Measurements from ENCODE around the gene RIMS4.

Gene RIMS4

DNA sequence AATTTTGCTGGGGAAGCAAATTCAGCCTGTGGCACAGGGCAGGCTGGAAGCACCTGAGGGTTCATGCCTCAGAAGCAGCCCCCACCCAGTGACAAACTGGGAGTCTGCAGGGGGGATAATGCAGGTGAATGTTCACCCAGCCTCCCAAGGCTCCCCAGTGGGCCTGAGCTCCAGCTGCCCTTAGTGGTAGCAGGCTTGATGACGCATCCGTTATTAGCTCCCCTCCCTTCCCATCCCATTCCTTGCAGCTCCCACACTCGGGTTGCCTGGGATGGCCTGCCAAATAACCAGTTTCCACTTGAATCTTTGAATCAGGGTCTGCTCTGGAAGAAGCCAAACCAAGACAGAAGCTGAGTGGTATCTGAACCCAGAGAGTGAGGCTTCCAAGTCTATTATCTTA lies 48.9 kb downstream of the RIMS4 start:
- no peak overlapping the region for H3K27ac ChIP-seq (ENCODE audit: low read depth, low read length, poor library complexity, severe bottlenecking)

DNA sequence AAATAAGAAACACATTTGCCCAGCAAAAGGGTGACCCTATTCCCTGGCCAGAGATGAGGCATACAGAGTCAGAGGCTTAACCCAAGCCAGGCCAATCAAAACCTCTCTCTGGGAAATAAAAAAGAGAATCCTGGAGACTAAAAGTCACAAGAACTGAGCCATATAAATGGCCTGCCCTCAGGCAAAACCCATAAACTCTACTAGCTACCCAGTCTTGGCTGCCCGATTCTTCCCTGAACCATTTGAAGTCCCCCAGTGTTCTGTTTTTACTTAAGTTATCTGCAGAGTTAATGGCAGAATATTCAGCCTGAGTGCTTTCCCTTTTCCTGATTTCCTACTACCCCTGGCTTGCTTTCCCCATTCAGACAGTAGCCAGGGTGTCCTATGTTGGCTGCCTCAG lies 50.8 kb downstream of the RIMS4 start:
- 0 out of 2 replicates have a peak, but pooled peaks cover 5% of the 10 kb centered on the region for H3K27me3 ChIP-seq (ENCODE audit: insufficient read depth, low read length)
- no peaks in the 10 kb centered on the region for H3K9me2 ChIP-seq (ENCODE audit: low read depth, low read length)
- no peaks in the 10 kb centered on the region for H3K36me3 ChIP-seq (ENCODE audit: insufficient read depth, low read length)
- no peak for TF ChIP-seq EZH2 (IDR thresholded peaks at IDR 0.05; ENCODE audit: borderline replicate concordance, low read length)
- TF ChIP-seq, protein P1, sequence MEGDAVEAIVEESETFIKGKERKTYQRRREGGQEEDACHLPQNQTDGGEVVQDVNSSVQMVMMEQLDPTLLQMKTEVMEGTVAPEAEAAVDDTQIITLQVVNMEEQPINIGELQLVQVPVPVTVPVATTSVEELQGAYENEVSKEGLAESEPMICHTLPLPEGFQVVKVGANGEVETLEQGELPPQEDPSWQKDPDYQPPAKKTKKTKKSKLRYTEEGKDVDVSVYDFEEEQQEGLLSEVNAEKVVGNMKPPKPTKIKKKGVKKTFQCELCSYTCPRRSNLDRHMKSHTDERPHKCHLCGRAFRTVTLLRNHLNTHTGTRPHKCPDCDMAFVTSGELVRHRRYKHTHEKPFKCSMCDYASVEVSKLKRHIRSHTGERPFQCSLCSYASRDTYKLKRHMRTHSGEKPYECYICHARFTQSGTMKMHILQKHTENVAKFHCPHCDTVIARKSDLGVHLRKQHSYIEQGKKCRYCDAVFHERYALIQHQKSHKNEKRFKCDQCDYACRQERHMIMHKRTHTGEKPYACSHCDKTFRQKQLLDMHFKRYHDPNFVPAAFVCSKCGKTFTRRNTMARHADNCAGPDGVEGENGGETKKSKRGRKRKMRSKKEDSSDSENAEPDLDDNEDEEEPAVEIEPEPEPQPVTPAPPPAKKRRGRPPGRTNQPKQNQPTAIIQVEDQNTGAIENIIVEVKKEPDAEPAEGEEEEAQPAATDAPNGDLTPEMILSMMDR (IDR thresholded peaks at IDR 0.05; ENCODE audit: low read length) = no peak
- H3K4me3 ChIP-seq (ENCODE audit: low read depth, low read length, poor library complexity, severe bottlenecking) = no peak overlapping the region
- H3F3A ChIP-seq (ENCODE audit: insufficient read depth, low read length) = no peaks in the 10 kb centered on the region
- H3K9ac ChIP-seq (ENCODE audit: low read length) = no peak overlapping the region
- H3K4me2 ChIP-seq (ENCODE audit: low read length) = no peak overlapping the region
- H3K79me2 ChIP-seq (ENCODE audit: insufficient read depth, low read length) = no peaks in the 10 kb centered on the region
- H2AFZ ChIP-seq (ENCODE audit: low read length) = no peak overlapping the region
- no peaks in the 10 kb centered on the region for H4K20me1 ChIP-seq (ENCODE audit: insufficient read depth, low read length)
- no peaks in the 10 kb centered on the region for H3K9me3 ChIP-seq (ENCODE audit: low read length)
- H3K4me1 ChIP-seq (ENCODE audit: insufficient read depth, low read length, severe bottlenecking) = no peaks in the 10 kb centered on the region
- no peak overlapping the region for H3K27ac ChIP-seq (ENCODE audit: low read depth, low read length, poor library complexity, severe bottlenecking)

More for the DNA sequence above, 48.9 kb downstream of the RIMS4 start:
- 0 out of 2 replicates have a peak, but pooled peaks cover 5% of the 10 kb centered on the region for H3K27me3 ChIP-seq (ENCODE audit: insufficient read depth, low read length)
- H3K9ac ChIP-seq (ENCODE audit: low read length) = no peak overlapping the region
- no peaks in the 10 kb centered on the region for H3K36me3 ChIP-seq (ENCODE audit: insufficient read depth, low read length)
- TF ChIP-seq EZH2 (IDR thresholded peaks at IDR 0.05; ENCODE audit: borderline replicate concordance, low read length) = no peak
- TF ChIP-seq, protein P1 (IDR thresholded peaks at IDR 0.05; ENCODE audit: low read length) = no peak
- no peaks in the 10 kb centered on the region for H3K79me2 ChIP-seq (ENCODE audit: insufficient read depth, low read length)
- H3K4me2 ChIP-seq (ENCODE audit: low read length) = no peak overlapping the region
- no peaks in the 10 kb centered on the region for H3K9me3 ChIP-seq (ENCODE audit: low read length)
- no peak overlapping the region for H3K4me3 ChIP-seq (ENCODE audit: low read depth, low read length, poor library complexity, severe bottlenecking)
- no peak overlapping the region for H2AFZ ChIP-seq (ENCODE audit: low read length)
- H3F3A ChIP-seq (ENCODE audit: insufficient read depth, low read length) = no peaks in the 10 kb centered on the region
- no peaks in the 10 kb centered on the region for H3K9me2 ChIP-seq (ENCODE audit: low read depth, low read length)
- H4K20me1 ChIP-seq (ENCODE audit: insufficient read depth, low read length) = no peaks in the 10 kb centered on the region
- H3K4me1 ChIP-seq (ENCODE audit: insufficient read depth, low read length, severe bottlenecking) = no peaks in the 10 kb centered on the region

DNA sequence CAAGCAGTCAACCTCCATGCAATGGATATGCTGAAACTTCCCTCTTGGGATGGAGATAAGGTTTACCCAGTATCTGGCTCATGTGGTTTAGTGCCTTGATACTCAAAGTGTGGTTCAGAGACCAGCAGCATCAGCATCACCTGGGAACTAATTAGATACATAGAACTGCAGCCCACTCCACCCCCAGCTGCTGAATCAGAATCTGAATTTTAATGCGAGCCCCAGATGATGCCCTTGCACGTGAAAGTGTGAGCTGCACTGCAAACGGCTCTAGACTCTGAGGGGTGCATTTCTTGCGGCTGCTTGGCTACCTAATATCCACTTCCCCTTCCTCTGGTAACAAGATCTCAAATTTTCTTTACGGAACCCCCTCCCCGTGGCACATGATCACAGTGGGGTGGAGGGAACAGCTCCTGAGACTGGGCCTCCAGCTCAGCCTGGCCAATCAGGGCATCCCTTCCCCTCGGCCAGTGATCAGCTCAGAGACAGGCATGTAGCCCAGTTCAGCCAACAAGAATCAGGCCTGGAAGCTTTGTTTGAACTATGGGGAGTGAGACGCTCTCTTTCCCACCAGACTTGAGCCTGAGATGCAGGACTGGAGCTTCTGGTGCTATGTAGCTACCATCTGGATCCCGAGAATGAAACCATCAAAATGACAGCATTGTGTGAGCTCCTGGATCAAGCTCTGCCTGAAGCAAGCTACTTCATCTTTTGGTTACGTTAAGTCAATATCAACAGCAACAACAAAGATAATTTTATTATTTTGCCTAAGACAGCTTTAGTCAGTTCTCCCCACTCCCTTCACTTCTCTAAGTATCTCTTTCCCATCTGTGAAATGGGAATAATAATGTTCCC lies 51.9 kb downstream of the RIMS4 start:
- Histone ChIP-seq H3F3A (ENCODE audit: insufficient read depth, low read length) (no peaks in the 10 kb centered on the region), H3K4me2 (ENCODE audit: low read length) (no peak overlapping the region), H4K20me1 (ENCODE audit: insufficient read depth, low read length) (no peaks in the 10 kb centered on the region), H3K9me2 (ENCODE audit: low read depth, low read length) (no peaks in the 10 kb centered on the region), H3K9ac (ENCODE audit: low read length) (no peak overlapping the region), H3K79me2 (ENCODE audit: insufficient read depth, low read length) (no peaks in the 10 kb centered on the region), H3K4me1 (ENCODE audit: insufficient read depth, low read length, severe bottlenecking) (no peaks in the 10 kb centered on the region), H2AFZ (ENCODE audit: low read length) (no peak overlapping the region), H3K27me3 (ENCODE audit: insufficient read depth, low read length) (peaks cover 9% of the 10 kb centered on the region; the same call in 1 of the 2 replicates), H3K4me3 (ENCODE audit: low read depth, low read length, poor library complexity, severe bottlenecking) (no peak overlapping the region), H3K27ac (ENCODE audit: low read depth, low read length, poor library complexity, severe bottlenecking) (no peak overlapping the region), H3K36me3 (ENCODE audit: insufficient read depth, low read length) (no peaks in the 10 kb centered on the region), H3K9me3 (ENCODE audit: low read length) (no peaks in the 10 kb centered on the region)
- no peak for TF ChIP-seq EZH2 (IDR thresholded peaks at IDR 0.05; ENCODE audit: borderline replicate concordance, low read length)
- TF ChIP-seq, protein P1 (IDR thresholded peaks at IDR 0.05; ENCODE audit: low read length) = no peak

Measured in OCI-LY1 (cell line).